HG02571 (cell line): ENCODE data around the gene TSPAN15.

Experiments
- ATAC-seq: cut with Tn5 transposase; IDR thresholded peaks from one replicate; pipeline ENCODE4 v1.9.1; 2021; ENCODE audit warnings: mild to moderate bottlenecking, moderate library complexity; ENCODE audit not compliant: unreplicated experiment

Gene TSPAN15

DNA sequence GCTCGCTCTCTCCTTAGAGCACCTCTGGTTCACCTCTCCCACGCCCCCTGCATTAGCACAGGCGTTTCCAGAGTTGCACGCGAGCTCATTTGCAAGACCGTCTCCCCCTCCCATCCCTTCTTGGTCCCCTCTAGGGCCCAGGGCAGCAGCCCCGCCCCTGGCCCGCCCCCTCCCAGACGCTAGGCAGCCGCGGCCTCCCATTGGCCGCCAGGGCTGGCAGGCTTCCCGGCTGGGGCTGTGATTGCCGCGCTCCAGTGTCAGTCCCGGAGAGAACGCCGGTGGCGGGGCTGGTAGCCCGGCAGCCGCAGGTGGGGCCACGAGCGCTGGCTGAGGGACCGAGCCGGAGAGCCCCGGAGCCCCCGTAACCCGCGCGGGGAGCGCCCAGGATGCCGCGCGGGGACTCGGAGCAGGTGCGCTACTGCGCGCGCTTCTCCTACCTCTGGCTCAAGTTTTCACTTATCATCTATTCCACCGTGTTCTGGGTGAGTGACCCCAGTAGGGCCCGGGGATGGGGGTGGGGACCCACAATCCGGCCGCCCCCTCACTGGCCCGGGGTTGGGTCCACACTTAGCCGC is at the start of gene TSPAN15:
TSPAN15 (plus strand) TSS at position 257 of the 575 bp plus-strand sequence; CDS start at position 387, 130 bp downstream.
- peak; percentile 79 for ATAC-seq

DNA sequence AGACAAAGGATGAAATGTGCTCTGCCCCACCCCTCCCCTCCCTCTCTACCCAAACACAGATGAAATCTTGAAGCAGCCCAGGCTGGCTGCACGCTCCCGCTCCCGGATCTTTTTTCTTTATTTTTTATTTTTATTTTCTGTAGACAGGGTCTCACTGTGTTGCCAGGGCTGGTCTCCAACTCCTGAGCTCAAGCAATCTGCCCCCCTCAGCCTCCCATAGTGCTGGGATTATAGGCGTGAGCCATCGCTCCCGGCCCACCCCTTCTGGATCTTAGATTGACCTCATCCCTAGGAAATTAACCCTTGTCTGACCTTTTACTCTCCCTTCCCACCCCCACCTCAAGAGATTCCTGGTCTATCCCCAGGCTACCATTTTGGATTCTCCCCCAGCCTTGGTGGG is 48.9 kb upstream of the TSPAN15 start:
- no peak for ATAC-seq

DNA sequence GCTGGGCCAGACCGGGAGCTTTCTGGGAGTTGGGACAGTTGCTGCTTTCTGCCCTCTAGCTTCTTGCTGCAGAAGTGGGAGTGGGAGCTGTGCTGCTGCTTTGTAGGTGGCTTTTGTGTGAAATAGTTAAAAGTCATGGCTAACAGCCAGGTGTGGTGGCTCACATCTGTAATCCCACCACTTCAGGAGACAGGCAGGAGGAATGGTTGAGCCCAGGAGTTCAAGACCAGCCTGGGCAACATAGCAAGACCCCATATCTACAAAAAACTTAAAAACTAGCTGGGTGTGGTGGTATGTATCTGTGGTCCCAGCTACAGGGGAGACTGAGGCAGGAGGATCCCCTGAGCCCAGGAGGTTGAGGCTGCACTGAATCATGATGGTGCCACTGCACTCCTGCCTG is 48.2 kb upstream of the TSPAN15 start:
- ATAC-seq, result no peak

- ATAC-seq, result no peak
Observed at GRCh38 chr10:69403519-69403918, 47.7 kb upstream of the TSPAN15 start.

GRCh38 chr10:69404786-69405185 is 46.5 kb upstream of the TSPAN15 start:
- ATAC-seq, result no peak

GRCh38 chr10:69405221-69405620 is 46.0 kb upstream of the TSPAN15 start:
- ATAC-seq, result no peak

DNA sequence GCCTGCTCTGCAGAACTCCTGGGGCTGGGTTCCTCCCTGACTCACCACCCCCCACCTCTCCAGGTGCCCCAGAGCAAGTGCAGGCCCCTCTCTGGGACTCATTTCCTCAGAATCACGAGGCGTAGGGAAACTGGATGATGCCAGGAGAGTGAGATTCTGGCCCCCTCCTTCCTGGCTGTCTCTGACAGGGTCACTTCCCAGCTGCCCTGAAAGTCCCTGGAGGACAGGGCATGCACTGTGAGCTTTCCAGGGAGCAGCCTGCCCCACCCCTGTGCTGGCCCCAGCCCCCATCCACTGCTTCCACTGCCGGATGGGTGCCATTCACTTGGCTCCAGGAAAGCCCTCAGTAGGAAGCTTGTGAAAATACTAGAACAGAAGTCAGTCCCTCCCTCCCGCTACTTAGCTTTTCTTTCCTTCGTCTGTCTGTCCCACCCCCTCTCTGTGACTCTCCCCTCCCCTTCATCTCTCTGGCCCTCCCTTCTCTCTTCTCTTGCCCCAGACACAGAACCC is 44.9 kb upstream of the TSPAN15 start:
- ATAC-seq, result no peak

GRCh38 chr10:69406816-69407580 is 44.3 kb upstream of the TSPAN15 start:
- no peak for ATAC-seq

DNA sequence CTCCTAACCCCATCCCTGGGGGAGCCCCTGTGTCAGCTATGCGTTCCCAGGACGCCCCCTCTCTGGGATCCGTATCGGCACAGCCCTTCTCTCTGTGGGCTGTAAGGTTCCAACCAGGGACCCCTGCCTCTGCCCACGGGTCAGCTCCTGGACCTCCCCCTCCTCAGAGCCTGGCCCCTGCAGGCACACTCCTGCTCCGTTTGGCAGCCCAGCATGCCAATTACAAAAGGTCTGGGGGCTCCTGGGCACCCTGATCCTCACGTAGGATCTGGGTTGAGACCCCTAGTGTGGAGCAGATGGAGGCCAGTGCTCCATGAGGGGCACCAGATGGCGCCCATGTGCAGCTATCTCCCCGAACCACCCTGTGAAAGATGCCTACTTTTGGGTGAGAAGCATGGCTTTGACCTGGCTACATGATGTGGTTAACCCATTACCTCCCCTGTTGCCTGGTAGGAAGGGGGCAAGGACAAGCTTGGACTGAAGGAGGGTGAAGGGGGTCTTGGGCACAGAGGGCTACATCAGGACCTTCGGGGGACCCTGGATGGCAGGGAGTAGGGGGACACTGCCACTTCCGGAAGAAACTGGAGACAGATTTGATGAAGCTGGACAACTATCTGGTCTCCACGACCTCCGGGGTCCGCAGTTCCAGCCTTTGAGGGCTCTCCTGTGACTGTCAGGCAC is 43.5 kb upstream of the TSPAN15 start:
- ATAC-seq, result no peak

DNA sequence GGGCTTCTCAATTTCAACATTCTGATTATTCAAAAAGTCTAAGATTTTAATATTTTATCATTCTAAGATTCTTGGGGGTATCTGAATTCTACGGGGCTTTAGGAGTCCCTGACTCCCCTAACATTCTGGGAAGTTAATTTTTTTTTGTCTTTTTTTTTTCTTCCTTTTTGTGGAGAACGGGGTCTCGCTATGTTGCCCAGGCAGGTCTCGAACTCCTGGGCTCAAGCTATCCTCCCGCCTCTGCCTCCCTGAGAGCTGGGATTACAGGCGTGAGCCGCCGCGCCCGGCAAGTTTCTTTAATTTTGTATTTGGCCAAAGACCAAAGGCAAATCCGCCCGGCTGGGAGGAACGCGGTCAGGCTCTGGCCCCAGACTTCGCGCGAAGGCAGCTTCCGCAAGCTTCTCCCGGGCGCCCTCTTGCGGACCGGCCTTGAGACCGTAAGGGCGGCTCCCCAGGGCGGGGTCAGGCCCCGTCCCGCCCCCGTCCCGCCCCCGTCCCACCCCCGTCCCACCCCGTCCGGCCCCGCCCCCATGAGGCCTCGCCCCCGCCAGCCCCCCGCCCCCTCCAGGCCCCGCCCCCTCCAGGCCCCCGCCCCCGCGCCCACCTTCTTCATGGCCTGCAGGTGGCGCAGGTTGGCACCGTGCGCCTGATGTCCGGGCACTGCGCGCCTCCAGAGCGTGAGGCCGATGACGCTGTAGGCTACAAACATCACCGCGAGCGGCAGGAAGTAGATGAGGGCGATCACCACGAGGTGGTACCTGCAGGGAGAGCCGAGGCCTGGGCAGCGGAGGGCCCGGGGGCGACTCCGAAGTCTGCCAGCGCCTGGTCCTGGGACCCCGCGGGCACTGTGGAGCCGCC is 42.7 kb upstream of the TSPAN15 start:
- ATAC-seq, result peak; percentile 85

DNA sequence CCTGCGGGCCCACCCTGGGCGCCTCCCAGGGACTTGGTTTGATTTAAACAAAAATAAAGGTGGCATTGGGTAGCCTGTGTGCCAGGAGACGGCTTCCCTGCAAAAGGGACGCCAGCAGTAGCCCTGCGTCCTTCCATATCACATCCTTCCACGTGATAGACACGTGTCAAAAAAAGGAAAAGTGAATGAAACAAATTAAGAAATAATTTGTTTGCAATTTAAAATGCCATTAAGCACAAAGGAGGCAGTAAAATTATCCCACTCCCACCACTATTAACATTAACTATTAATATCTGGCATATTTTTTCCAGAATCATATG is 42.1 kb upstream of the TSPAN15 start:
- no peak for ATAC-seq

DNA sequence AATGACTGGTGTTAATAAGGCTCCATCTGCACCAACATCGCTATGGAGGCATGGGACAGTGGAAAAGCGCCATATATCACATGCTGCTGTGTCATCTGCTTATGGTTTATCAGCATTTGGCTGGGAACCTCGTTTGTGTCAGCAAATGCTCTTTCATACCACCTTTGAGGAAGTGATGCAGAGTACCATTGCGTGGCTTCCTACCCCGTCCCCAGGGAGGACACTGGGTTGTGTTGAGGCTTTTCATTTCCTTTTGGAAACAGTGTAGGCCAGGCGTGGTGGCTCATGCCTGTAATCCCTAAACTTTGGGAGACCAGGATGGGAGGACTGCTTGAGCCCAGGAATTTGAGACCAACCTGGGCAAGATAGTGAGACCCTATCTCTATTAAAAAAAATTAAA is 41.3 kb upstream of the TSPAN15 start:
- ATAC-seq, result no peak

GRCh38 chr10:69410487-69410886 is 40.8 kb upstream of the TSPAN15 start:
- no peak for ATAC-seq

GRCh38 chr10:69411476-69411875 is 39.8 kb upstream of the TSPAN15 start:
- ATAC-seq, result no peak

- ATAC-seq, result no peak
Observed at GRCh38 chr10:69412232-69412790, 39.0 kb upstream of the TSPAN15 start.

DNA sequence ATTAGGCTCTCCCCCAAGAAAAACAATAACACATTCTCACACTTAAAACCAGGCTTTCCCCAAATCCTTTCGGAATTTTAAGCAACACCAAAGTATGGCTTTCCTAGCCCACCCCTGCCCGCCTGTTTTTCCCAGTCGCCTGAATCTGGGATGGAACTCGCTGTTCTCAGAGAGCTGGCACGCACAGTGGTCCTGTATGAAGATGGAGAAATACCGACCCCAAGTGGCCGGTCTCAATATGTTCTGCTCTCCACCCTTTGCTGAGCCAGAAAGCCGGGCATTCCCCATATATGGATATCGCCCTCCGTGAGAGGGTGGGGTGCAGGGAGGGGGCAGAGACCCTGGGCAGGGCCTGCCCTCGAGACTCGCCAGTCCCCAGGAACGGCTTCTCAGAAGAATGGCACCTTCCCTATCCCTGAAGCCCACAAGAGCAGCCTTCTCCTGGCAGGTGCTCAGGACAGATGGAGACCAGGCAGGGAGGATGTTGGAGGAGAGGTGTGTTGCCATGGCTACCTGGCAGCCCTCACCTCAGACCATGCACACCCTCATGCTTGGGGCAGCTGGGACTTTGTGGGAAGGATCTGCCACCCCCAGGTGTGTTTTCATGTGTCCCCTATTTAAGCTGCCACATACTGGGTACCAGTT is 37.9 kb upstream of the TSPAN15 start:
- no peak for ATAC-seq

DNA sequence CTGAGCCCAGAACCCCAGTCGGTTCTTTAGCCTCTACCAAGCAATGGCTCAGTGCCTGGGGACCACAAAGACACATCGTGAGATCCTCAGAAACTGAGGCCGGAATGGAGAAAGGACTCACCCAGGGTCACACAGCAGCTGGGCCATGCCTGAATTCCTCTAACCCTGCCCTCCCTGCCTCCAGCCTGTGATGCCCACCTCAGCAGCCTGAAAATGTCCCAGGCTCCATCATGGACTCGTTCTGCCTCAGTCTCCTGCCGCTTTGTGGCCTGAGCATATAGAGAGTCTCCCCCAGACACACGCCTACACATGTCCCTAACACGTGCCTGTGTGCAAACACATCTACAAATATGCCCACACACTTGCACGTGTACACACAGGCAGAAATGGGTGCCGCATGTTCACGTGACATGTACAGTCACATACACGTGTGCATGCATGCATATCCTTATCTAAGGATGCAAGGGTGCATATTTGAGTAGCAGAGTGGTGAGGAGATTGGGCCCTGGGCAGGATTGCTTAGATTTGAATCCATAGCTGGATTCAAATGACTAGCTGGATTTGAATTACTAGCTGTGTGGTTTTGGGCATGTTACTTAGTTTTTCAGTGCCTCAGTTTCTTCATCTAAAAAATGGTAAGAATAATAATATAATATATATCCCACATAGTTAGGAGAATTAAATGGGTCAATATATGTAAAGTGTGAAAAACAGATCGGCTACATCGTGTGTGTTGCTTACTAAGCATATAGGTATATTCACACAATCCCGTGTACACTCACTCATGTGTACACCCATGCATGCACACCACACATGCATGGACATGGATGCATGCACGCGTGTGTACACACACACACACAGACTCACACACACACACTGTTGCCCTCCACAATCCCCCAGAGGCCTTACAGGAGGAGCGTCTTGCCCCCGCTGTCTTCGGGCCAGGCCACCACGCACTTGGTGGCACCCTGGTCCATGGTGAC is 36.9 kb upstream of the TSPAN15 start:
- ATAC-seq, result no peak

- ATAC-seq, result no peak
Observed at GRCh38 chr10:69415049-69415448, 36.2 kb upstream of the TSPAN15 start.

GRCh38 chr10:69415951-69416350 is 35.3 kb upstream of the TSPAN15 start:
- ATAC-seq, result no peak
